HepG2 (cell line): ENCODE measurements around the gene NAT14. TPM values are rescaled to one million over a fixed set of nuclear protein-coding genes. Genes with fewer than 3 reads are reported as not detected.

ENCODE experiments used
- ATAC-seq: fragments of 200-7000 bp; cut with Tn5 transposase; 3 replicates; pipeline ENCODE4 v1.9.1; 2020; ENCODE audit warnings: mild to moderate bottlenecking, moderate library complexity
- BruUV-seq: library from RNA; stranded (reverse); fragments of 400-500 nt; replicated peaks from 2 replicates; lab custom pipeline; 2021; lab: Mats Ljungman, UMichigan
- CTCF ChIA-PET: fragments of 300-600 bp; formaldehyde crosslinking; extraction: SDS; loops from one replicate; lab custom pipeline; 2021; ENCODE audit warnings: low total read pairs, inconsistent platforms, low intra/inter-chr PET ratio; lab: Yijun Ruan, JAX
- POLR2A ChIA-PET: fragments of 350-600 bp; sonication (Branson Sonifier 250); formaldehyde crosslinking; loops from one replicate; lab custom pipeline; 2020; ENCODE audit warnings: antibody characterized with exemption, inconsistent platforms; lab: Yijun Ruan, JAX
- DNase-seq: peaks from one replicate; pipeline ENCODE4 v3.0.0-alpha.2; 2015; ENCODE audit warnings: low spot score
- FAIRE-seq: peaks from 3 replicates; lab custom pipeline; 2011; peaks lifted over from hg19 to GRCh38; lab: Jason Lieb, UNC
- H2AFZ ChIP-seq: one replicate; pipeline ENCODE4 v1.6.1; 2011; ENCODE audit warnings: low read length, inconsistent platforms
- H3K27ac ChIP-seq: fragments of 300-600 bp; 3 replicates; pipeline ENCODE4 v1.8.0; 2011; ENCODE audit warnings: mixed run types, mild to moderate bottlenecking, mixed read lengths, low read length, inconsistent platforms; ENCODE audit not compliant: insufficient read depth; ENCODE audit errors: extremely low read length
- H3K27me3 ChIP-seq, 2 experiments: fragments of 200-600 bp in 1 of 2; 2 replicates in 1 of 2; 3 replicates in 1 of 2; pipeline versions ENCODE4 v1.6.0 to v1.8.0; 2011; ENCODE audit warnings: low read length in 2 of 2, mild to moderate bottlenecking in 2 of 2, moderate library complexity in 2 of 2, inconsistent platforms in 1 of 2; ENCODE audit not compliant: insufficient read depth in 2 of 2, control insufficient read depth in 1 of 2
- H3K36me3 ChIP-seq, 2 experiments: fragments of 200-600 bp in 1 of 2; replicated peaks in 1 of 2; 2 replicates in 1 of 2; 3 replicates in 1 of 2; pipeline versions ENCODE4 v1.5.1 to v1.8.0; 2011; ENCODE audit warnings: low read length in 2 of 2, inconsistent platforms in 1 of 2; ENCODE audit not compliant: insufficient read depth in 2 of 2, control insufficient read depth in 1 of 2
- H3K4me1 ChIP-seq: 2 replicates; pipeline ENCODE4 v1.5.1; 2012; ENCODE audit warnings: low read length, inconsistent platforms; ENCODE audit not compliant: insufficient read depth
- H3K4me2 ChIP-seq: 2 replicates; pipeline ENCODE4 v1.6.0; 2011; ENCODE audit warnings: low read depth, low read length, inconsistent platforms
- H3K4me3 ChIP-seq, 3 experiments: fragments of 200-600 bp in 1 of 3; sonication (generic), shearing (Covaris generic) in 1 of 3; replicated peaks in 1 of 3; 2 replicates each; pipeline ENCODE4 v1.5.1; 2011 to 2016; ENCODE audit warnings: low read length in 3 of 3, inconsistent platforms in 2 of 3, low read depth in 2 of 3, mild to moderate bottlenecking in 2 of 3, control low read depth in 1 of 3, mixed read lengths in 1 of 3; ENCODE audit not compliant: insufficient read depth in 1 of 3
- H3K79me2 ChIP-seq: one replicate; pipeline ENCODE4 v1.6.1; 2011; ENCODE audit warnings: low read length, inconsistent platforms; ENCODE audit not compliant: insufficient read depth
- H3K9ac ChIP-seq: 2 replicates; pipeline ENCODE4 v1.6.0; 2011; ENCODE audit warnings: mild to moderate bottlenecking, low read depth, low read length, inconsistent platforms; ENCODE audit not compliant: insufficient read depth
- H3K9me3 ChIP-seq: 2 replicates; pipeline ENCODE4 v1.5.1; 2012; ENCODE audit warnings: mild to moderate bottlenecking, low read length
- H4K20me1 ChIP-seq: 2 replicates; pipeline ENCODE4 v1.6.0; 2011; ENCODE audit warnings: inconsistent platforms, mild to moderate bottlenecking, low read length, moderate library complexity; ENCODE audit not compliant: insufficient read depth
- ARID3A ChIP-seq: IDR thresholded peaks from 2 replicates; pipeline ENCODE4 v1.6.1; 2012; ENCODE audit warnings: low read depth, low read length, improper control_type of control experiment
- CTCF ChIP-seq: sonication (generic); formaldehyde crosslinking; IDR thresholded peaks from 2 replicates; pipeline ENCODE4 v1.5.0; 2020; ENCODE audit warnings: mild to moderate bottlenecking, missing genetic modification reagents, moderate library complexity
- MAX ChIP-seq: IDR thresholded peaks from 2 replicates; pipeline ENCODE4 v1.6.1; 2012; ENCODE audit warnings: inconsistent platforms
- SMAD3 ChIP-seq: sonication (generic); formaldehyde crosslinking; IDR thresholded peaks from 2 replicates; pipeline ENCODE4 v1.4.0; 2020; ENCODE audit warnings: missing genetic modification reagents
- ZMYM3 ChIP-seq: sonication (generic); formaldehyde crosslinking; IDR thresholded peaks from 2 replicates; pipeline ENCODE4 v1.5.1; 2020; ENCODE audit warnings: mild to moderate bottlenecking, missing genetic modification reagents
- WGBS: methylation state at CpG from one replicate; pipeline ENCODE4 v1.1.6; 2017; ENCODE audit warnings: low lambda C conversion rate; 5-methylcytosine and 5-hydroxymethylcytosine counted together
- in situ Hi-C: cut with HindIII; loops from 2 replicates; pipeline ENCODE4 v1.10.0; 2017; ENCODE audit warnings: low pct_unique_long_range_greater_than_20kb; ENCODE audit not compliant: extremely low pct_ligation_motif_present
- intact Hi-C: fragments of 100-400 bp; cut with micrococcal nuclease; formaldehyde crosslinking; loops from one replicate; pipeline ENCODE4 v1.10.0; 2022; ENCODE audit not compliant: unreplicated experiment
- polyA plus RNA-seq, 8 experiments: library from polyadenylated mRNA; depleted of rRNA in 3 of 8; stranded (reverse) in 7 of 8; unstranded in 1 of 8; fragments of >200 nt; fragmentation: Illumina TruSeq in 4 of 8; extraction: Trizol in 4 of 8; gene quantifications; 2 replicates each; pipeline versions ENCODE4 v1.2.1 to v1.2.3, GENCODE V29; 2011 to 2016; ENCODE audit warnings: low read depth in 4 of 8, missing spikeins in 1 of 8, mixed read lengths in 1 of 8; ENCODE audit not compliant: insufficient read depth in 1 of 8
- total RNA-seq, 5 experiments: library from RNA; depleted of rRNA; stranded (reverse); fragments of >200 nt; fragmentation: Illumina TruSeq; extraction: Trizol; gene quantifications; 2 replicates each; pipeline ENCODE4 v1.2.3, GENCODE V29; 2016; ENCODE audit warnings: low read depth in 1 of 5
- TF ChIP-seq, protein P1 (sequence below): sonication (generic); formaldehyde crosslinking; IDR thresholded peaks from 2 replicates; pipeline ENCODE4 v1.9.0; 2021; ENCODE audit warnings: mild to moderate bottlenecking, missing genetic modification reagents

Gene NAT14
- total and polyA plus RNA-seq, 2 of the 13 experiments (the other 11 are each of a cell fraction or from before 2014, with no cell fraction given), result 20.7 to 22.3 TPM

- TF ChIP-seq ARID3A (no peak), SMAD3 (CRISPR knock-in tag) (no peak), ZMYM3 (no peak)
Observed at GRCh38 chr19:55446060-55446459, 38.9 kb upstream of the NAT14 start (continued).

GRCh38 chr19:55447421-55448174 lies 37.4 kb upstream of the NAT14 start:
- intact Hi-C loops (no loop called here), in situ Hi-C loops (no loop called here)
- no peak for DNase-seq
- H3K27ac ChIP-seq, result no peak overlapping the region
- no peaks in the 10 kb centered on the region for H4K20me1 ChIP-seq
- no peaks in the 10 kb centered on the region for H3K4me1 ChIP-seq
- H3K79me2 ChIP-seq, result no peaks in the 10 kb centered on the region
- H2AFZ ChIP-seq, result no peak overlapping the region
- no TSS peak for BruUV-seq
- no peaks in the 10 kb centered on the region for H3K9me3 ChIP-seq
- H3K27me3 ChIP-seq, result peaks cover 3 to 48% of the 10 kb centered on the region in 2 experiments; a peak in 4 of 5 replicates
- no peak overlapping the region for H3K9ac ChIP-seq
- ATAC-seq, result peak; percentile 68
- ChIA-PET CTCF (no interaction called here), POLR2A (no interaction called here)
- no peak overlapping the region for H3K4me2 ChIP-seq
- 29% methylated on average over 7 of the region's 16 CpGs for WGBS
- no peak overlapping the region for H3K4me3 ChIP-seq
- H3K36me3 ChIP-seq, result no peaks in the 10 kb centered on the region
- no peak for FAIRE-seq
- TF ChIP-seq ZMYM3, result peak; percentile 50; the same call in 1 of the 2 replicates
- TF ChIP-seq CTCF, result 0 out of 2 replicates have a peak, but pooled peaks have one; percentile 20
- peak; percentile 44; the same call in 1 of the 2 replicates for TF ChIP-seq MAX
- TF ChIP-seq, protein P1, sequence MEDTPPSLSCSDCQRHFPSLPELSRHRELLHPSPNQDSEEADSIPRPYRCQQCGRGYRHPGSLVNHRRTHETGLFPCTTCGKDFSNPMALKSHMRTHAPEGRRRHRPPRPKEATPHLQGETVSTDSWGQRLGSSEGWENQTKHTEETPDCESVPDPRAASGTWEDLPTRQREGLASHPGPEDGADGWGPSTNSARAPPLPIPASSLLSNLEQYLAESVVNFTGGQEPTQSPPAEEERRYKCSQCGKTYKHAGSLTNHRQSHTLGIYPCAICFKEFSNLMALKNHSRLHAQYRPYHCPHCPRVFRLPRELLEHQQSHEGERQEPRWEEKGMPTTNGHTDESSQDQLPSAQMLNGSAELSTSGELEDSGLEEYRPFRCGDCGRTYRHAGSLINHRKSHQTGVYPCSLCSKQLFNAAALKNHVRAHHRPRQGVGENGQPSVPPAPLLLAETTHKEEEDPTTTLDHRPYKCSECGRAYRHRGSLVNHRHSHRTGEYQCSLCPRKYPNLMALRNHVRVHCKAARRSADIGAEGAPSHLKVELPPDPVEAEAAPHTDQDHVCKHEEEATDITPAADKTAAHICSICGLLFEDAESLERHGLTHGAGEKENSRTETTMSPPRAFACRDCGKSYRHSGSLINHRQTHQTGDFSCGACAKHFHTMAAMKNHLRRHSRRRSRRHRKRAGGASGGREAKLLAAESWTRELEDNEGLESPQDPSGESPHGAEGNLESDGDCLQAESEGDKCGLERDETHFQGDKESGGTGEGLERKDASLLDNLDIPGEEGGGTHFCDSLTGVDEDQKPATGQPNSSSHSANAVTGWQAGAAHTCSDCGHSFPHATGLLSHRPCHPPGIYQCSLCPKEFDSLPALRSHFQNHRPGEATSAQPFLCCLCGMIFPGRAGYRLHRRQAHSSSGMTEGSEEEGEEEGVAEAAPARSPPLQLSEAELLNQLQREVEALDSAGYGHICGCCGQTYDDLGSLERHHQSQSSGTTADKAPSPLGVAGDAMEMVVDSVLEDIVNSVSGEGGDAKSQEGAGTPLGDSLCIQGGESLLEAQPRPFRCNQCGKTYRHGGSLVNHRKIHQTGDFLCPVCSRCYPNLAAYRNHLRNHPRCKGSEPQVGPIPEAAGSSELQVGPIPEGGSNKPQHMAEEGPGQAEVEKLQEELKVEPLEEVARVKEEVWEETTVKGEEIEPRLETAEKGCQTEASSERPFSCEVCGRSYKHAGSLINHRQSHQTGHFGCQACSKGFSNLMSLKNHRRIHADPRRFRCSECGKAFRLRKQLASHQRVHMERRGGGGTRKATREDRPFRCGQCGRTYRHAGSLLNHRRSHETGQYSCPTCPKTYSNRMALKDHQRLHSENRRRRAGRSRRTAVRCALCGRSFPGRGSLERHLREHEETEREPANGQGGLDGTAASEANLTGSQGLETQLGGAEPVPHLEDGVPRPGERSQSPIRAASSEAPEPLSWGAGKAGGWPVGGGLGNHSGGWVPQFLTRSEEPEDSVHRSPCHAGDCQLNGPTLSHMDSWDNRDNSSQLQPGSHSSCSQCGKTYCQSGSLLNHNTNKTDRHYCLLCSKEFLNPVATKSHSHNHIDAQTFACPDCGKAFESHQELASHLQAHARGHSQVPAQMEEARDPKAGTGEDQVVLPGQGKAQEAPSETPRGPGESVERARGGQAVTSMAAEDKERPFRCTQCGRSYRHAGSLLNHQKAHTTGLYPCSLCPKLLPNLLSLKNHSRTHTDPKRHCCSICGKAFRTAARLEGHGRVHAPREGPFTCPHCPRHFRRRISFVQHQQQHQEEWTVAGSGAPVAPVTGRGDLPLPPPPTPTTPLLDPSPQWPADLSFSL (CRISPR knock-in tag), result peak; percentile 96
